Measurements from ENCODE around the gene NTN5.

The NTN5 gene

GRCh38 chr19:48619692-48620585 lies 52.9 kb downstream of the NTN5 start:
- Histone ChIP-seq H3K36me3 (ENCODE audit: control insufficient read depth, insufficient read depth, low read length) (peaks cover 21% of the 10 kb centered on the region), H3K9me3 (ENCODE audit: control insufficient read depth, insufficient read depth, low read length) (no peaks in the 10 kb centered on the region), H3K4me1 (ENCODE audit: control insufficient read depth, insufficient read depth, low read length) (peaks cover 3% of the 10 kb centered on the region; the same call in 1 of the 2 replicates), H3K27ac (ENCODE audit: low read length) (no peak overlapping the region), H3K27me3 (ENCODE audit: control insufficient read depth, insufficient read depth, low read length) (no peaks in the 10 kb centered on the region), H3K4me3 (ENCODE audit: low read length) (peak overlapping the region; percentile 31; the same call in 1 of the 2 replicates)
- no peak for DNase-seq (ENCODE audit: low read depth, low spot score)
- no CpG with 5 or more reads among the region's 6 CpGs for WGBS (ENCODE audit: insufficient coverage, insufficient read length)

GRCh38 chr19:48618916-48619691 lies 53.7 kb downstream of the NTN5 start, which contains the start of the genes RPL18 and SPHK2:
TSS of gene RPL18 (minus strand) at chr19:48619178. CDS start at chr19:48619143, 35 bp downstream.
TSS of gene SPHK2 (plus strand) at chr19:48619506. CDS start at chr19:48620515, 1,009 bp downstream.
- Histone ChIP-seq H3K9me3 (ENCODE audit: control insufficient read depth, insufficient read depth, low read length) (no peaks in the 10 kb centered on the region), H3K4me1 (ENCODE audit: control insufficient read depth, insufficient read depth, low read length) (peaks cover 3% of the 10 kb centered on the region), H3K4me3 (ENCODE audit: low read length) (peak within 1 kb of the TSS; percentile 97), H3K27ac (ENCODE audit: low read length) (no peak within 1 kb of the TSS), H3K27me3 (ENCODE audit: control insufficient read depth, insufficient read depth, low read length) (no peaks in the 10 kb centered on the region), H3K36me3 (ENCODE audit: control insufficient read depth, insufficient read depth, low read length) (peaks cover 21% of the 10 kb centered on the region)
- DNase-seq (ENCODE audit: low read depth, low spot score) = peak; percentile 98
- no CpG with 5 or more reads among the region's 69 CpGs for WGBS (ENCODE audit: insufficient coverage, insufficient read length)

GRCh38 chr19:48618278-48618915 lies 54.4 kb downstream of the NTN5 start:
- Histone ChIP-seq H3K4me1 (ENCODE audit: control insufficient read depth, insufficient read depth, low read length) (peaks cover 4% of the 10 kb centered on the region), H3K27me3 (ENCODE audit: control insufficient read depth, insufficient read depth, low read length) (no peaks in the 10 kb centered on the region), H3K4me3 (ENCODE audit: low read length) (peak overlapping the region; percentile 97), H3K9me3 (ENCODE audit: control insufficient read depth, insufficient read depth, low read length) (no peaks in the 10 kb centered on the region), H3K36me3 (ENCODE audit: control insufficient read depth, insufficient read depth, low read length) (peaks cover 21% of the 10 kb centered on the region), H3K27ac (ENCODE audit: low read length) (no peak overlapping the region)
- WGBS (ENCODE audit: insufficient coverage, insufficient read length) = no CpG with 5 or more reads among the region's 18 CpGs
- DNase-seq (ENCODE audit: low read depth, low spot score) = no peak

- WGBS (ENCODE audit: insufficient coverage, insufficient read length) = no CpG with 5 or more reads among the region's 18 CpGs
Observed at GRCh38 chr19:48617146-48617937, 55.5 kb downstream of the NTN5 start.

GRCh38 chr19:48616491-48617056 lies 56.2 kb downstream of the NTN5 start:
- no peaks in the 10 kb centered on the region for H3K27me3 ChIP-seq (ENCODE audit: control insufficient read depth, insufficient read depth, low read length)
- no peak for DNase-seq (ENCODE audit: low read depth, low spot score)
- H3K36me3 ChIP-seq (ENCODE audit: control insufficient read depth, insufficient read depth, low read length) = peaks cover 21% of the 10 kb centered on the region
- H3K4me3 ChIP-seq (ENCODE audit: low read length) = no peak overlapping the region
- H3K9me3 ChIP-seq (ENCODE audit: control insufficient read depth, insufficient read depth, low read length) = no peaks in the 10 kb centered on the region
- no CpG with 5 or more reads among the region's 12 CpGs for WGBS (ENCODE audit: insufficient coverage, insufficient read length)
- no peak overlapping the region for H3K27ac ChIP-seq (ENCODE audit: low read length)
- peaks cover 4% of the 10 kb centered on the region for H3K4me1 ChIP-seq (ENCODE audit: control insufficient read depth, insufficient read depth, low read length)

More at GRCh38 chr19:48617146-48617937, 55.5 kb downstream of the NTN5 start:
- DNase-seq (ENCODE audit: low read depth, low spot score) = no peak
- Histone ChIP-seq H3K4me1 (ENCODE audit: control insufficient read depth, insufficient read depth, low read length) (peaks cover 4% of the 10 kb centered on the region), H3K36me3 (ENCODE audit: control insufficient read depth, insufficient read depth, low read length) (peaks cover 21% of the 10 kb centered on the region), H3K4me3 (ENCODE audit: low read length) (no peak overlapping the region; the same call in 1 of the 2 replicates), H3K27ac (ENCODE audit: low read length) (no peak overlapping the region), H3K9me3 (ENCODE audit: control insufficient read depth, insufficient read depth, low read length) (no peaks in the 10 kb centered on the region), H3K27me3 (ENCODE audit: control insufficient read depth, insufficient read depth, low read length) (no peaks in the 10 kb centered on the region)

GRCh38 chr19:48616041-48616436 lies 56.8 kb downstream of the NTN5 start:
- no peak for DNase-seq (ENCODE audit: low read depth, low spot score)
- no peak overlapping the region for H3K4me3 ChIP-seq (ENCODE audit: low read length)

GRCh38 chr19:48615231-48616040 lies 57.4 kb downstream of the NTN5 start:
- Histone ChIP-seq H3K9me3 (ENCODE audit: control insufficient read depth, insufficient read depth, low read length) (no peaks in the 10 kb centered on the region), H3K4me3 (ENCODE audit: low read length) (no peak overlapping the region), H3K27me3 (ENCODE audit: control insufficient read depth, insufficient read depth, low read length) (no peaks in the 10 kb centered on the region), H3K4me1 (ENCODE audit: control insufficient read depth, insufficient read depth, low read length) (peaks cover 4% of the 10 kb centered on the region), H3K36me3 (ENCODE audit: control insufficient read depth, insufficient read depth, low read length) (peaks cover 21% of the 10 kb centered on the region), H3K27ac (ENCODE audit: low read length) (no peak overlapping the region)
- no peak for DNase-seq (ENCODE audit: low read depth, low spot score)
- WGBS (ENCODE audit: insufficient coverage, insufficient read length) = no CpG with 5 or more reads among the region's 19 CpGs

More at GRCh38 chr19:48616041-48616436, 56.8 kb downstream of the NTN5 start:
- H3K27ac ChIP-seq (ENCODE audit: low read length) = no peak overlapping the region
- H3K9me3 ChIP-seq (ENCODE audit: control insufficient read depth, insufficient read depth, low read length) = no peaks in the 10 kb centered on the region
- peaks cover 21% of the 10 kb centered on the region for H3K36me3 ChIP-seq (ENCODE audit: control insufficient read depth, insufficient read depth, low read length)
- H3K27me3 ChIP-seq (ENCODE audit: control insufficient read depth, insufficient read depth, low read length) = no peaks in the 10 kb centered on the region
- H3K4me1 ChIP-seq (ENCODE audit: control insufficient read depth, insufficient read depth, low read length) = peaks cover 4% of the 10 kb centered on the region
- WGBS (ENCODE audit: insufficient coverage, insufficient read length) = no CpG with 5 or more reads among the region's 16 CpGs

- Histone ChIP-seq H3K4me1 (ENCODE audit: control insufficient read depth, insufficient read depth, low read length) (peaks cover 4% of the 10 kb centered on the region), H3K4me3 (ENCODE audit: low read length) (no peak within 1 kb of the TSS; the same call in 1 of the 2 replicates), H3K36me3 (ENCODE audit: control insufficient read depth, insufficient read depth, low read length) (peaks cover 21% of the 10 kb centered on the region), H3K27ac (ENCODE audit: low read length) (no peak within 1 kb of the TSS), H3K9me3 (ENCODE audit: control insufficient read depth, insufficient read depth, low read length) (no peaks in the 10 kb centered on the region), H3K27me3 (ENCODE audit: control insufficient read depth, insufficient read depth, low read length) (no peaks in the 10 kb centered on the region)
- DNase-seq (ENCODE audit: low read depth, low spot score) = no peak
- no CpG with 5 or more reads among the region's 31 CpGs for WGBS (ENCODE audit: insufficient coverage, insufficient read length)
Observed at GRCh38 chr19:48614436-48615230, 58.2 kb downstream of the NTN5 start, which contains the start of gene FAM83E. TSS of gene FAM83E (minus strand) at chr19:48615076. CDS start at chr19:48613372, 1,704 bp downstream.

Data from iPS DF 6.9 (cell line).